Natural killer cell (primary cell): ENCODE data around the gene PXDC1. TPM values are rescaled to one million over a fixed set of nuclear protein-coding genes. Genes with fewer than 3 reads are reported as not detected.

ENCODE experiments used
- ATAC-seq, 3 donors: fragments of 150-1000 bp in 2 of 3; fragments of 200-7000 bp in 1 of 3; cut with Tn5 transposase; 1 replicate in 1 of 3; 2 replicates in 2 of 3; pipeline ENCODE4 v1.10.0; 2021; ENCODE audit warnings: mild to moderate bottlenecking in 2 of 3, moderate library complexity in 2 of 3
- DNase-seq, 2 donors: peaks; one replicate each; pipeline versions ENCODE4 v3.0.0 to v3.0.0-alpha.2; 2013 to 2021; ENCODE audit warnings: mixed read lengths in 1 of 2
- H3K27ac ChIP-seq: one replicate; pipeline ENCODE4 v1.5.1; 2013; ENCODE audit warnings: mild to moderate bottlenecking, low read length
- H3K27me3 ChIP-seq: one replicate; pipeline ENCODE4 v1.6.1; 2013; ENCODE audit warnings: low read length; ENCODE audit not compliant: control insufficient read depth, insufficient read depth
- H3K36me3 ChIP-seq: one replicate; pipeline ENCODE4 v1.6.1; 2013; ENCODE audit warnings: low read length; ENCODE audit not compliant: control insufficient read depth, insufficient read depth
- H3K4me1 ChIP-seq: one replicate; pipeline ENCODE4 v1.6.1; 2013; ENCODE audit warnings: low read length; ENCODE audit not compliant: control insufficient read depth, insufficient read depth
- H3K4me3 ChIP-seq: one replicate; pipeline ENCODE4 v1.5.1; 2013; ENCODE audit warnings: low read length
- H3K9me3 ChIP-seq: one replicate; pipeline ENCODE4 v1.6.1; 2013; ENCODE audit warnings: low read length; ENCODE audit not compliant: control insufficient read depth, insufficient read depth
- H3K27ac Mint-ChIP-seq, 2 donors: one replicate each; pipeline ENCODE4 v1.8.0; 2022; ENCODE audit warnings: mild to moderate bottlenecking in 2 of 2, mixed read lengths in 2 of 2, moderate library complexity in 1 of 2
- H3K27me3 Mint-ChIP-seq, 2 donors: one replicate each; pipeline ENCODE4 v1.8.0; 2022; ENCODE audit warnings: low read depth in 2 of 2, mixed read lengths in 2 of 2
- H3K36me3 Mint-ChIP-seq: one replicate; pipeline ENCODE4 v1.8.0; 2022; ENCODE audit warnings: mixed read lengths
- H3K4me1 Mint-ChIP-seq, 2 donors: one replicate each; pipeline ENCODE4 v1.8.0; 2022; ENCODE audit warnings: mixed read lengths in 2 of 2
- H3K4me3 Mint-ChIP-seq: one replicate; pipeline ENCODE4 v1.8.0; 2022; ENCODE audit warnings: mild to moderate bottlenecking, moderate library complexity, mixed read lengths
- H3K9me3 Mint-ChIP-seq, 2 donors: one replicate each; pipeline ENCODE4 v1.8.0; 2022; ENCODE audit warnings: mixed read lengths in 2 of 2
- WGBS: methylation state at CpG from one replicate; pipeline ENCODE4 v1.1.7; 2013; ENCODE audit warnings: missing lambda C conversion rate; ENCODE audit not compliant: insufficient coverage; 5-methylcytosine and 5-hydroxymethylcytosine counted together
- intact Hi-C: fragments of 100-400 bp; cut with micrococcal nuclease; formaldehyde crosslinking; loops from one replicate; pipeline ENCODE4 v1.14.2; 2022
- total RNA-seq, 4 donors: library from RNA; stranded (reverse); fragments of 120-200 nt in 1 of 4; gene quantifications; one replicate each; pipeline versions ENCODE4 v1.2.3 to v1.2.4, GENCODE V29; 2013 to 2022
- TF ChIP-seq, protein P1 (sequence below): fragments of 200-600 bp; IDR thresholded peaks from one replicate; pipeline ENCODE4 v1.8.0; 2022; ENCODE audit warnings: antibody characterized with exemption

The PXDC1 gene
- total RNA-seq, 3 donors from 2014 or later (not counting 1 experiment from before 2014, with no cell fraction given), result 0.28 TPM; not detected in 1

DNA sequence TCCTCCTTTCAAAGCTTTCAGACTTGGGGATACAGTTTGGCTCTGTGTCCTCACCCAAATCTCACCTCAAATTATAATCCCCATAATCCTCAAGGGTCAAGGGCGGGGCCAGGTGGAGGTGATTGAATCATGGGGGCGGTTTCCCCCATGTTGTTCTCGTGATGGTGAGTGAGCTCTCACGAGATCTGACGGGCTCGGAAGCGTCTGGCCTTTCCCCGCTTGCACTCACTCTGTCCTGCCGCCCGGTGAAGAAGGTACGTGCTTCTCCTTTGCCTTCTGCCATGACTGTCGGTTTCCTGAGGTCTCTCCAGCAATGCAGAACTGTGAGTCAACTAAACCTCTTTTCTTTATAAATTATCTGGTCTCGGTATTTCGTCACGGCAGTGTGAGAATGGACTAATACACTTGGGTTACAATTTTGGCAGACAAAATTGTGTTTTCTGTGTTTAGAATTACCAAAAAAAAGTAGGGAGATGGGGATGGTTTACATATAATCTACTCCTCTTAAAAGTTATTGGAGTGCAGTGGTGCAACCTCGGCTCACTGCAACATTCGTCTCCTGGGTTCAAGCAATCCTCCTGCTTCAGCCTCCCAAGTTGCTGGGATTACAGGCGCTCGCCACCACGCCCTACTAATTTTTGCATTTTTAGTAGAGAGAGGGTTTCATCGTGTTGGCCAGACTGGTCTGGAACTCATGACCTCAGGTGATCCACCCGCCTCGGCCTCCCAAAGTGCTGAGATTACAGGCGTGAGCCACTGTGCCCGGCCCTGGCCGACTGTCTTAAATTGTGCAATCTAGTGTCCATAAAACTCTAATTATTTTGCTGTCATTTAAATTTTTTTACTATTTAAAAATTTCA is 33.6 kb upstream of the PXDC1 start:
- Histone ChIP-seq H3K4me3 (no peak overlapping the region), H3K27ac (no peak overlapping the region), H3K27me3 (no peaks in the 10 kb centered on the region), H3K4me1 (no peaks in the 10 kb centered on the region), H3K9me3 (no peaks in the 10 kb centered on the region), H3K36me3 (no peaks in the 10 kb centered on the region)
- no peaks in the 10 kb centered on the region for H3K36me3 Mint-ChIP-seq
- H3K27me3 Mint-ChIP-seq, result no peaks in the 10 kb centered on the region
- H3K4me1 Mint-ChIP-seq, result no peaks in the 10 kb centered on the region
- no peak overlapping the region for H3K27ac Mint-ChIP-seq
- no peaks in the 10 kb centered on the region for H3K9me3 Mint-ChIP-seq
- TF ChIP-seq, protein P1, sequence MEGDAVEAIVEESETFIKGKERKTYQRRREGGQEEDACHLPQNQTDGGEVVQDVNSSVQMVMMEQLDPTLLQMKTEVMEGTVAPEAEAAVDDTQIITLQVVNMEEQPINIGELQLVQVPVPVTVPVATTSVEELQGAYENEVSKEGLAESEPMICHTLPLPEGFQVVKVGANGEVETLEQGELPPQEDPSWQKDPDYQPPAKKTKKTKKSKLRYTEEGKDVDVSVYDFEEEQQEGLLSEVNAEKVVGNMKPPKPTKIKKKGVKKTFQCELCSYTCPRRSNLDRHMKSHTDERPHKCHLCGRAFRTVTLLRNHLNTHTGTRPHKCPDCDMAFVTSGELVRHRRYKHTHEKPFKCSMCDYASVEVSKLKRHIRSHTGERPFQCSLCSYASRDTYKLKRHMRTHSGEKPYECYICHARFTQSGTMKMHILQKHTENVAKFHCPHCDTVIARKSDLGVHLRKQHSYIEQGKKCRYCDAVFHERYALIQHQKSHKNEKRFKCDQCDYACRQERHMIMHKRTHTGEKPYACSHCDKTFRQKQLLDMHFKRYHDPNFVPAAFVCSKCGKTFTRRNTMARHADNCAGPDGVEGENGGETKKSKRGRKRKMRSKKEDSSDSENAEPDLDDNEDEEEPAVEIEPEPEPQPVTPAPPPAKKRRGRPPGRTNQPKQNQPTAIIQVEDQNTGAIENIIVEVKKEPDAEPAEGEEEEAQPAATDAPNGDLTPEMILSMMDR, result no peak
- 90% methylated on average over 22 of the region's 26 CpGs for WGBS
- no peak overlapping the region for H3K4me3 Mint-ChIP-seq
- ATAC-seq, result no peak
- intact Hi-C loops, result no loop called here
- DNase-seq, result no peak

DNA sequence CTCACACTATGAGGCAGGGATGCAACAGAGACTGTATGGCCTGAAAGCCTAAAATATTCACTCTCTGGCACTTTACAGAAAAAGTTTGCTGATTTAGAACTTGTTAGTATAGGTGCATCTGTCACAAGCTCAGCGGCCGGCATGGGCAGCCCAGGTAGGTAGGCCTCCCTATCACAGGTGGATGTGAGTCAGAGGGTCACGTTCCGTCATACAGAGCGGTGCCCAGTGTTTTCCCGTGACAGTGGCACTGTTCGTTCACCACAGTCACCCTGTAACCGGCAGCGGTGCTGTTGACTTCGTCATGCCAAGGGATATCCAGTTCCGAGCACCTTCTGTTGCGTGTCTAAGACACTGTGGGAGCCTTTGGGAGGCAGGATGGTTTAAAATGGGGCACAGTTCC is 32.9 kb upstream of the PXDC1 start:
- 95% methylated on average over 12 of the region's 12 CpGs for WGBS
- ATAC-seq (no peak), DNase-seq (no peak)
- no peaks in the 10 kb centered on the region for H3K9me3 ChIP-seq
- H3K4me1 Mint-ChIP-seq, result no peaks in the 10 kb centered on the region
- peaks cover 0 to 2% of the 10 kb centered on the region in 2 donors for H3K27me3 Mint-ChIP-seq
- TF ChIP-seq, protein P1, result no peak
- no peaks in the 10 kb centered on the region for H3K4me1 ChIP-seq
- no peaks in the 10 kb centered on the region for H3K36me3 ChIP-seq
- H3K36me3 Mint-ChIP-seq, result no peaks in the 10 kb centered on the region
- H3K27me3 ChIP-seq, result no peaks in the 10 kb centered on the region
- intact Hi-C loops, result no loop called here
- no peak overlapping the region for H3K27ac Mint-ChIP-seq
- no peak overlapping the region for H3K4me3 Mint-ChIP-seq
- H3K27ac ChIP-seq, result no peak overlapping the region
- H3K4me3 ChIP-seq, result no peak overlapping the region
- no peaks in the 10 kb centered on the region for H3K9me3 Mint-ChIP-seq

DNA sequence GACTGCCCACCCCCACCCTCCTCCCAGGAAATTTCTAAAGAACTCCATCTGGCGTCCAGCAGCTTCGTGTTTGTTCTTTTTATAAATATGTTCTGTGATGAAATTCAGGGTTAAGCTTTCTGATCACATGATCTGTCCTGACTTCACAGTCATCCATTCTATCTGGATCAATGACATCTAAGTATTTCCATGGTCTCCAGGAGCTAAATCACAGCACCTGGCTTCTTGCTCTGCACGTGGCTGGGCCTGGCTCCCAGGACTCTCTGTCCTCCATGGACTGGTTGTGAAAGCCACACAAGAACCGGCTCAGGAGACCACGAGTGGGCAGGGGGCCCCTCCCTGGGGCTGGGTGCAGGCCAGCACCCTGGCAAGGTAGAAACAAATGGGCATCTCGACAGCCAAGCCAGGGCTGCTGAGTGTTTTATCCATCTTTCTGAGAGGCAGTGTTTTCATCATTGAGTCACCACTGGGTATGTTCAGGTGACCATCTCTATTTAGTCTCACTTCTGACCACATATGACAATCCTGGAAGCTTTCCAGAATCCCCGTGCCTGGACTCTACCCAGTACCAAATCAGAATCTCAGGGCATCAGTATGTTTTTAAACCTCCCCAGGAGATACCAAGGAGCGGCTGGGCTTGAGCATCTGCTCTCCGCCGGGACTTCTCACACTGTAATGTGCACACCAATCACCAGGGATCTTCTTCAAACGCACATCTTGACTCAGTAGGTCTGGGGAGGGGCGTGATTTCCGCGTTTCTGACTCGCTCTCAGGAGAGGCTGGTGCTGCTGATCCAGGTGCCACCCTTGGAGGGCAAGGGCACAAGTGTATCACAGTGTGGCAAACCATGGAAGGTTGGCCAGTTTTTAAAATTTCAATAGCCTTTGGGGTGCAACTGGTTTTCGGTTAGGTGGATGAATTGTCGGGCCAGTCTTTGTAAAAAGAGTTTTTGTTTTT is 31.6 kb upstream of the PXDC1 start:
- H3K4me1 Mint-ChIP-seq, result no peaks in the 10 kb centered on the region
- no peaks in the 10 kb centered on the region for H3K9me3 Mint-ChIP-seq
- WGBS, result 84% methylated on average over 17 of the region's 17 CpGs

More for the DNA sequence above, 31.6 kb upstream of the PXDC1 start:
- DNase-seq, result no peak
- Histone ChIP-seq H3K9me3 (no peaks in the 10 kb centered on the region), H3K27ac (no peak overlapping the region), H3K27me3 (no peaks in the 10 kb centered on the region), H3K4me1 (no peaks in the 10 kb centered on the region), H3K4me3 (no peak overlapping the region), H3K36me3 (no peaks in the 10 kb centered on the region)
- no peak overlapping the region for H3K4me3 Mint-ChIP-seq
- no peak overlapping the region for H3K27ac Mint-ChIP-seq
- no peak for ATAC-seq
- peaks cover 0 to 2% of the 10 kb centered on the region in 2 donors for H3K27me3 Mint-ChIP-seq
- intact Hi-C loops, result no loop called here
- no peaks in the 10 kb centered on the region for H3K36me3 Mint-ChIP-seq
- TF ChIP-seq, protein P1, result no peak
